Islet of Langerhans (tissue), 1 donor: ENCODE results near the gene AATK.

Experiments used
- FAIRE-seq: peaks from one replicate; lab custom pipeline; 2011; peaks lifted over from hg19 to GRCh38; lab: Jason Lieb, UNC

AATK gene

GRCh38 chr17:81194941-81195901, 29.2 kb upstream of the AATK start:
- FAIRE-seq, result no peak

GRCh38 chr17:81194225-81194760, 28.3 kb upstream of the AATK start:
- no peak for FAIRE-seq

GRCh38 chr17:81193470-81194224, 27.6 kb upstream of the AATK start:
- FAIRE-seq, result no peak

- no peak for FAIRE-seq
Observed at GRCh38 chr17:81193051-81193410, 27.0 kb upstream of the AATK start.

- no peak for FAIRE-seq
Observed at GRCh38 chr17:81192386-81193050, 26.5 kb upstream of the AATK start.

- FAIRE-seq, result no peak
Observed at GRCh38 chr17:81191646-81192045, 25.6 kb upstream of the AATK start.

- FAIRE-seq, result no peak
Observed at GRCh38 chr17:81191116-81191515, 25.1 kb upstream of the AATK start.

GRCh38 chr17:81190591-81190990, 24.6 kb upstream of the AATK start:
- FAIRE-seq, result no peak

- FAIRE-seq, result no peak
Observed at GRCh38 chr17:81189670-81190530, 23.9 kb upstream of the AATK start.

- no peak for FAIRE-seq
Observed at GRCh38 chr17:81189016-81189415, 23.0 kb upstream of the AATK start.

GRCh38 chr17:81188491-81188840, 22.4 kb upstream of the AATK start:
- no peak for FAIRE-seq

GRCh38 chr17:81187586-81188490, 21.8 kb upstream of the AATK start:
- FAIRE-seq, result no peak

GRCh38 chr17:81187120-81187519, 21.1 kb upstream of the AATK start:
- FAIRE-seq, result no peak

- no peak for FAIRE-seq
Observed at GRCh38 chr17:81186203-81186602, 20.2 kb upstream of the AATK start.

- FAIRE-seq, result no peak
Observed at GRCh38 chr17:81184555-81184954, 18.5 kb upstream of the AATK start.

GRCh38 chr17:81183807-81184206, 17.8 kb upstream of the AATK start:
- no peak for FAIRE-seq

GRCh38 chr17:81183316-81183715, 17.3 kb upstream of the AATK start:
- FAIRE-seq, result no peak

GRCh38 chr17:81182596-81182995, 16.6 kb upstream of the AATK start:
- no peak for FAIRE-seq

GRCh38 chr17:81181811-81182185, 15.8 kb upstream of the AATK start:
- FAIRE-seq, result no peak
